Raji (cell line): ENCODE data around the gene WNK4.
A peak's percentile ranks its signal among the peaks of the same experiment; 100 is the strongest.

ENCODE experiments used
- POLR2A ChIP-seq: IDR thresholded peaks from 2 replicates; pipeline ENCODE4 v1.6.1; 2011; ENCODE audit warnings: low read depth, low read length, control low read depth; ENCODE audit not compliant: insufficient read depth

Gene WNK4

GRCh38 chr17:42779936-42780850, at the start of gene WNK4:
TSS of gene WNK4 (plus strand) at chr17:42780610. CDS start at chr17:42780699, 89 bp downstream.
- TF ChIP-seq POLR2A: no peak

GRCh38 chr17:42740699-42741098, 39.7 kb upstream of the WNK4 start:
- no peak for TF ChIP-seq POLR2A

- TF ChIP-seq POLR2A: no peak
Observed at GRCh38 chr17:42743595-42744282, 36.7 kb upstream of the WNK4 start.

GRCh38 chr17:42744283-42744805, 36.1 kb upstream of the WNK4 start:
- peak; percentile 57; the same call in 1 of the 2 replicates for TF ChIP-seq POLR2A

- peak; percentile 76 for TF ChIP-seq POLR2A
Observed at GRCh38 chr17:42744806-42745617, 35.4 kb upstream of the WNK4 start, which contains the start of gene EZH1. TSS of gene EZH1 (minus strand) at chr17:42745040. CDS start at chr17:42728941, 16,099 bp downstream.

- TF ChIP-seq POLR2A: no peak
Observed at GRCh38 chr17:42748202-42748907, 32.1 kb upstream of the WNK4 start.

- TF ChIP-seq POLR2A: no peak
Observed at GRCh38 chr17:42748908-42749798, 31.3 kb upstream of the WNK4 start.

GRCh38 chr17:42750739-42751344, 29.6 kb upstream of the WNK4 start:
- TF ChIP-seq POLR2A: no peak

- TF ChIP-seq POLR2A: no peak
Observed at GRCh38 chr17:42751628-42752027, 28.8 kb upstream of the WNK4 start.

GRCh38 chr17:42754782-42755181, 25.6 kb upstream of the WNK4 start:
- TF ChIP-seq POLR2A: no peak

- no peak for TF ChIP-seq POLR2A
Observed at GRCh38 chr17:42759982-42760651, 20.3 kb upstream of the WNK4 start.
